ENCODE measurements around the gene WNK4. TPM values are rescaled to one million over a fixed set of nuclear protein-coding genes. Genes with fewer than 3 reads are reported as not detected.
"Not testable (repeated sequence)": the region's sequence is repeated elsewhere in the genome, so short reads cannot be mapped to it uniquely, and the experiment has no call there.

Gene WNK4
- under 1 TPM in 3 of 7 donors, not detected in 4; 0.10 to 0.52 (median 0.41) TPM for total RNA-seq
- under 1 TPM in 2 of 3 donors, not detected in 1; 0.04 to 0.06 TPM for polyA plus RNA-seq
- long read RNA-seq, donor 1 = 0 reads
- long read RNA-seq, donor 2 = 0 reads

- intact Hi-C loops (cut with DNase I; ENCODE audit: low total_unique reads) = no loop called here
- peak; percentile 65 for DNase-seq
- WGBS, 5 donors = 11 to 25% (median 17%) methylated on average over 33 to 65 of the region's 65 CpGs
- Histone ChIP-seq H3K27me3 (replicated peaks in 1 of 7) (peaks cover 0 to 56% (median 49%) of the 10 kb centered on the region in 7 donors), H3K4me3 (peak within 1 kb of the TSS in 5 of 8 donors; percentile 2 to 57 (median 24)), H3K4me1 (peaks cover 8 to 62% (median 39%) of the 10 kb centered on the region in 6 donors), H3K27ac (no peak within 1 kb of the TSS), H3K36me3 (peaks cover 3 to 52% (median 47%) of the 10 kb centered on the region in 6 donors), H3K9me3 (no peaks in the 10 kb centered on the region)
- TF ChIP-seq CTCF (IDR thresholded peaks at IDR 0.05 in 8 of 11, conservative IDR thresholded peaks at IDR 0.05 in 3 of 11) = no peak
- peak in 1 of 3 donors; percentile 18 for TF ChIP-seq POLR2AphosphoS5 (IDR thresholded peaks at IDR 0.05)
- no peak for TF ChIP-seq POLR2A (IDR thresholded peaks at IDR 0.05)
Observed at GRCh38 chr17:42779936-42780850, at the start of gene WNK4. TSS of gene WNK4 (plus strand) at chr17:42780610. CDS start at chr17:42780699, 89 bp downstream.

- H3K27me3 ChIP-seq (replicated peaks in 1 of 7) = peaks cover 0 to 2% (median 0%) of the 10 kb centered on the region in 7 donors
- H3K27ac ChIP-seq = no peak overlapping the region
- no peak for DNase-seq
- WGBS, 5 donors = 80 to 94% (median 90%) methylated on average over 1 of the region's 1 CpG
- no peaks in the 10 kb centered on the region for H3K9me3 ChIP-seq
- intact Hi-C loops (cut with DNase I; ENCODE audit: low total_unique reads) = no loop called here
- H3K4me1 ChIP-seq = peaks cover 18 to 70% (median 41%) of the 10 kb centered on the region in 6 donors
- no peak overlapping the region for H3K4me3 ChIP-seq
- peaks cover 0 to 22% (median 2%) of the 10 kb centered on the region in 6 donors for H3K36me3 ChIP-seq
- TF ChIP-seq POLR2AphosphoS5 (IDR thresholded peaks at IDR 0.05) (no peak), POLR2A (IDR thresholded peaks at IDR 0.05) (no peak), CTCF (IDR thresholded peaks at IDR 0.05 in 8 of 11, conservative IDR thresholded peaks at IDR 0.05 in 3 of 11) (no peak)
Observed at GRCh38 chr17:42740699-42741098, 39.7 kb upstream of the WNK4 start.

GRCh38 chr17:42742916-42743315, 37.5 kb upstream of the WNK4 start:
- H3K9me3 ChIP-seq; intact Hi-C loops (cut with DNase I; ENCODE audit: low total_unique reads); H3K27ac ChIP-seq; H3K4me3 ChIP-seq; H3K27me3 ChIP-seq (replicated peaks in 1 of 7): not testable (repeated sequence)
- 88 to 92% (median 89%) methylated on average over 11 of the region's 11 CpGs for WGBS, 5 donors
- peak; percentile 30 for DNase-seq
- peaks cover 0 to 15% (median 0%) of the 10 kb centered on the region in 6 donors for H3K36me3 ChIP-seq
- peaks cover 18 to 49% (median 30%) of the 10 kb centered on the region in 6 donors for H3K4me1 ChIP-seq

GRCh38 chr17:42743595-42744282, 36.7 kb upstream of the WNK4 start:
- no peak for TF ChIP-seq CTCF (IDR thresholded peaks at IDR 0.05 in 8 of 11, conservative IDR thresholded peaks at IDR 0.05 in 3 of 11)
- TF ChIP-seq POLR2AphosphoS5 (IDR thresholded peaks at IDR 0.05) = no peak
- no peak for TF ChIP-seq POLR2A (IDR thresholded peaks at IDR 0.05)

More at GRCh38 chr17:42743595-42744282, 36.7 kb upstream of the WNK4 start:
- peak; percentile 28 for DNase-seq
- Histone ChIP-seq H3K9me3 (no peaks in the 10 kb centered on the region), H3K36me3 (peaks cover 0 to 15% (median 0%) of the 10 kb centered on the region in 6 donors), H3K4me3 (peak overlapping the region; percentile 77 to 96 (median 84)), H3K27me3 (replicated peaks in 1 of 7) (peaks cover 0 to 8% (median 0%) of the 10 kb centered on the region in 7 donors), H3K4me1 (peaks cover 18 to 51% (median 30%) of the 10 kb centered on the region in 6 donors), H3K27ac (peak overlapping the region in 7 of 8 donors; percentile 86 to 97 (median 95))
- 62 to 68% (median 63%) methylated on average over 10 of the region's 10 CpGs for WGBS, 5 donors
- intact Hi-C loops (cut with DNase I; ENCODE audit: low total_unique reads) = no loop called here

All from spleen (tissue), 13 donors.